ENCODE results near the gene CABCOCO1.

- no peak for TF ChIP-seq CTCF (conservative IDR thresholded peaks at IDR 0.05)
- no peak for TF ChIP-seq ZFX (IDR thresholded peaks at IDR 0.05)
These were observed 97.0 kb downstream of the CABCOCO1 start for GRCh38 chr10:61759751-61760150.
